SK-N-SH (cell line): Measurements from ENCODE around the gene PRL.

Experiments used
- CTCF ChIP-seq: fragments of 200-600 bp; sonication (generic); IDR thresholded peaks from 2 replicates; pipeline ENCODE4 v1.6.1; 2017; ENCODE audit warnings: antibody characterized with exemption, mild to moderate bottlenecking, moderate library complexity
- REST ChIP-seq: IDR thresholded peaks from 2 replicates; pipeline ENCODE4 v1.6.1; 2012; ENCODE audit warnings: mild to moderate bottlenecking, low read depth, low read length, moderate library complexity
- TAF1 ChIP-seq: IDR thresholded peaks from 2 replicates; pipeline ENCODE4 v1.6.1; 2012; ENCODE audit warnings: low read depth, mild to moderate bottlenecking, low read length, moderate library complexity, borderline replicate concordance

- no peak for TF ChIP-seq CTCF
- no peak for TF ChIP-seq REST
- no peak for TF ChIP-seq TAF1
Observed at GRCh38 chr6:22248513-22249308, 48.1 kb downstream of the PRL start.
